DOHH2 (cell line): ENCODE results near the gene AGTPBP1.

ENCODE experiments used
- H3F3A ChIP-seq: fragments of 200-600 bp; sonication (generic), shearing (Covaris generic); 2 replicates; pipeline ENCODE4 v1.6.0; 2016; ENCODE audit warnings: antibody characterized with exemption, mild to moderate bottlenecking; ENCODE audit not compliant: control insufficient read depth, insufficient read depth
- H3K27ac ChIP-seq: fragments of 200-600 bp; sonication (generic); 2 replicates; pipeline ENCODE4 v1.5.1; 2014; ENCODE audit warnings: low read depth, mild to moderate bottlenecking, low read length, moderate library complexity
- H3K27me3 ChIP-seq: fragments of 200-600 bp; sonication (generic); 2 replicates; pipeline ENCODE4 v1.6.1; 2014; ENCODE audit warnings: mild to moderate bottlenecking, low read length, mixed read lengths; ENCODE audit not compliant: control insufficient read depth
- H3K36me3 ChIP-seq: fragments of 200-600 bp; sonication (generic); 2 replicates; pipeline ENCODE4 v1.6.1; 2014; ENCODE audit warnings: mild to moderate bottlenecking, low read length, moderate library complexity, mixed read lengths; ENCODE audit not compliant: control insufficient read depth
- H3K4me1 ChIP-seq: fragments of 200-600 bp; sonication (generic); 2 replicates; pipeline ENCODE4 v1.6.1; 2014; ENCODE audit warnings: mild to moderate bottlenecking, low read length, mixed read lengths; ENCODE audit not compliant: control insufficient read depth
- H3K4me2 ChIP-seq: fragments of 200-600 bp; sonication (generic); 2 replicates; pipeline ENCODE4 v1.6.0; 2014; ENCODE audit warnings: mild to moderate bottlenecking, low read length, moderate library complexity
- H3K4me3 ChIP-seq: fragments of 200-600 bp; sonication (generic); 2 replicates; pipeline ENCODE4 v1.5.1; 2014; ENCODE audit warnings: mild to moderate bottlenecking, low read length, mixed read lengths
- H3K79me2 ChIP-seq: fragments of 200-600 bp; sonication (generic); 2 replicates; pipeline ENCODE4 v1.6.1; 2014; ENCODE audit warnings: mild to moderate bottlenecking, low read length, mixed read lengths; ENCODE audit not compliant: control insufficient read depth
- H3K9me2 ChIP-seq: fragments of 200-600 bp; sonication (generic); replicated peaks from 2 replicates; pipeline ENCODE4 v1.6.1; 2014; ENCODE audit warnings: mild to moderate bottlenecking, low read length, mixed read lengths; ENCODE audit not compliant: control insufficient read depth
- H3K9me3 ChIP-seq: fragments of 200-600 bp; sonication (generic); 2 replicates; pipeline ENCODE4 v1.6.1; 2014; ENCODE audit warnings: antibody characterized with exemption, low read length, mixed read lengths; ENCODE audit not compliant: control insufficient read depth, insufficient read depth
- H4K20me1 ChIP-seq: fragments of 200-600 bp; sonication (generic); 2 replicates; pipeline ENCODE4 v1.6.0; 2014; ENCODE audit warnings: low read depth, mild to moderate bottlenecking, antibody characterized with exemption, low read length, moderate library complexity; ENCODE audit not compliant: control insufficient read depth, insufficient read depth
- CTCF ChIP-seq: fragments of 200-600 bp; sonication (generic); IDR thresholded peaks from one replicate; pipeline ENCODE4 v1.5.1; 2014; ENCODE audit warnings: antibody characterized with exemption, mild to moderate bottlenecking, low read depth, low read length; ENCODE audit not compliant: poor library complexity, severe bottlenecking
- EZH2phosphoT487 ChIP-seq: fragments of 200-600 bp; sonication (generic); IDR thresholded peaks from 2 replicates; pipeline ENCODE4 v1.6.1; 2017; ENCODE audit warnings: borderline replicate concordance, mild to moderate bottlenecking, antibody characterized with exemption, low read length, moderate library complexity, mixed read lengths

Gene AGTPBP1

GRCh38 chr9:85647571-85647970 is 94.2 kb downstream of the AGTPBP1 start:
- H3K4me1 ChIP-seq: peaks cover 12% of the 10 kb centered on the region
- no peak overlapping the region for H3K4me3 ChIP-seq
- H3K4me2 ChIP-seq: no peak overlapping the region
- H3K79me2 ChIP-seq: no peaks in the 10 kb centered on the region
- no peaks in the 10 kb centered on the region for H4K20me1 ChIP-seq
- H3K27me3 ChIP-seq: no peaks in the 10 kb centered on the region
- H3F3A ChIP-seq: peaks cover 3% of the 10 kb centered on the region; the same call in 1 of the 2 replicates
- no peaks in the 10 kb centered on the region for H3K9me2 ChIP-seq
- H3K9me3 ChIP-seq: no peaks in the 10 kb centered on the region
- 0 out of 2 replicates have a peak, but pooled peaks cover 4% of the 10 kb centered on the region for H3K36me3 ChIP-seq
- no peak overlapping the region for H3K27ac ChIP-seq
- TF ChIP-seq EZH2phosphoT487: no peak
- TF ChIP-seq CTCF: no peak

- TF ChIP-seq CTCF: no peak
- H3K9me3 ChIP-seq: no peaks in the 10 kb centered on the region
- H3K9me2 ChIP-seq: no peaks in the 10 kb centered on the region
- H3K4me2 ChIP-seq: no peak overlapping the region
- H3F3A ChIP-seq: peaks cover 3% of the 10 kb centered on the region; the same call in 1 of the 2 replicates
- H3K27ac ChIP-seq: no peak overlapping the region
- H4K20me1 ChIP-seq: no peaks in the 10 kb centered on the region
- H3K36me3 ChIP-seq: 0 out of 2 replicates have a peak, but pooled peaks cover 4% of the 10 kb centered on the region
- no peaks in the 10 kb centered on the region for H3K27me3 ChIP-seq
- no peak overlapping the region for H3K4me3 ChIP-seq
- peaks cover 12% of the 10 kb centered on the region for H3K4me1 ChIP-seq
- H3K79me2 ChIP-seq: no peaks in the 10 kb centered on the region
Observed at GRCh38 chr9:85645909-85646627, 95.7 kb downstream of the AGTPBP1 start.

GRCh38 chr9:85640425-85640824 is 101.3 kb downstream of the AGTPBP1 start:
- Histone ChIP-seq H3K79me2 (no peaks in the 10 kb centered on the region), H3K4me1 (no peaks in the 10 kb centered on the region), H3F3A (no peaks in the 10 kb centered on the region), H3K27me3 (no peaks in the 10 kb centered on the region), H3K36me3 (0 out of 2 replicates have a peak, but pooled peaks cover 4% of the 10 kb centered on the region), H4K20me1 (no peaks in the 10 kb centered on the region), H3K4me2 (no peak overlapping the region), H3K9me2 (no peaks in the 10 kb centered on the region), H3K27ac (no peak overlapping the region), H3K4me3 (no peak overlapping the region), H3K9me3 (no peaks in the 10 kb centered on the region)
- TF ChIP-seq CTCF: no peak
- TF ChIP-seq EZH2phosphoT487: no peak
